Measurements from ENCODE around the gene UQCRC1. TPM values are rescaled to one million over a fixed set of nuclear protein-coding genes. Genes with fewer than 3 reads are reported as not detected.

The UQCRC1 gene
- 223 TPM for polyA plus RNA-seq (2013, experiment 1 of 2; ENCODE audit: insufficient read length)
- 230 TPM for polyA plus RNA-seq (2013, experiment 2 of 2; ENCODE audit: insufficient read length)

GRCh38 chr3:48609088-48610005 is at the start of gene UQCRC1:
Gene UQCRC1, minus strand, starts transcription at chr3:48609646. Its CDS starts 26 bp downstream, at chr3:48609620.
- peak; percentile 90 for DNase-seq

DNA sequence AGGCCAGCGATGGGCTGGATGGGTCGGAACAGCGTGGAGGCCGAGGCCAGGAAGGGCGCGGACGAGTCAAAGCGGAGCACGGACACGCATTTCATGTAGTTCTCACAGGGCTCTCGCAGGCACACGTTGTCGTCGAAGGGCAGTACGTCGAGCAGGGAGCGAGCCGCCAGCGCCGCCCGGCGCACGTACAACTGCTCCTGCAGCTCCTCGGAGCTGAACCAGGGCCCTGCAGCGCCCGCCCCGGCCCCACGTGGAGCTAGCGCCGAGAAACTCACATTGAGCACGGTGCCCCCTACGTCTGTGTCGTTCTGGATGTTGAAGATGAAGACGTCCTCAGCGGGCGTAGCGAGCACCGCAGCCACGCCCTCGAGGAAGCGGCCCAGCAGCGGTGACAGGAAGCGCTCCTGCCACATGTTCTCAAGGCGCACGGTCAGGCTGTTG is 47.4 kb upstream of the UQCRC1 start:
- DNase-seq, result no peak

DNA sequence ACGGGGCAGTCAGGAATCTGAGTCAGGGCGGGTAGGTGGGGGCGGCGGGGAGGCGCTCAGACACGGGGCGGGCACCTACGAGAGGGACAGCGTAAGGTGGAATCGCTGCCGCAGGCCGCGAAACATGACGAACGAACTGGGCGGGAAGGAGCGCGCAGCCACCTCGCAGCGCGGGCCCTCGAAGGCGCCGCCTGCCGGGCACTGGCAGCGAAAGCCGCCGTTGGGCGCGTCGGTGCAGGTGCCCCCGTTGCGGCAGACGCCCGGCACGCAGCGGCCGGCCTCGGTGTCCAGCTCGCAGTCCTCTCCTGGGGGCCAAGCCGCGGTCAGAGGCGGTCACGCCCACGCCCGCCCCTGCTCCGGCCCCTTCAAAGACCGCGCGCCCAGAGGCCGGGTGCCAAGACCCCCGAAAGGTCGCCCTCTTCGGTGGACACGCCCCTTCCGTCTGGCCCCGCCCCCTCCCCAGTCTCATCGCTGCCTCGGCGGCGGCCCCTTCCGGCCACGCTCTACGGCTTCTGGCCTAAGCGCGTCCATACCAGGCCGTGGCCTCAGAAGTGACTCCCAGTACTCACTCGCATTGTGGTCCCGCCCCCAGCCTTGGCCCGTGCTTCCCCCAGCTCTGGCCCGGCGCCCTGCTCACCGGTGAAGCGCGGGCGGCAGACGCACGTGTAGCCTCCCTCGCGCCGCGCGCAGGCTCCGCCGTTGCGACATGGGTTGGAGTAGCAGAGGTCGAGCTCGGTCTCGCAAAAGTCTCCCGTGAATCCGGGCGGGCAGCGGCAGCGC is 46.8 kb upstream of the UQCRC1 start:
- peak; percentile 48 for DNase-seq

- no peak for DNase-seq
Measured at GRCh38 chr3:48655606-48656005, 46.2 kb upstream of the UQCRC1 start.

GRCh38 chr3:48655063-48655462 is 45.6 kb upstream of the UQCRC1 start:
- DNase-seq, result no peak

DNA sequence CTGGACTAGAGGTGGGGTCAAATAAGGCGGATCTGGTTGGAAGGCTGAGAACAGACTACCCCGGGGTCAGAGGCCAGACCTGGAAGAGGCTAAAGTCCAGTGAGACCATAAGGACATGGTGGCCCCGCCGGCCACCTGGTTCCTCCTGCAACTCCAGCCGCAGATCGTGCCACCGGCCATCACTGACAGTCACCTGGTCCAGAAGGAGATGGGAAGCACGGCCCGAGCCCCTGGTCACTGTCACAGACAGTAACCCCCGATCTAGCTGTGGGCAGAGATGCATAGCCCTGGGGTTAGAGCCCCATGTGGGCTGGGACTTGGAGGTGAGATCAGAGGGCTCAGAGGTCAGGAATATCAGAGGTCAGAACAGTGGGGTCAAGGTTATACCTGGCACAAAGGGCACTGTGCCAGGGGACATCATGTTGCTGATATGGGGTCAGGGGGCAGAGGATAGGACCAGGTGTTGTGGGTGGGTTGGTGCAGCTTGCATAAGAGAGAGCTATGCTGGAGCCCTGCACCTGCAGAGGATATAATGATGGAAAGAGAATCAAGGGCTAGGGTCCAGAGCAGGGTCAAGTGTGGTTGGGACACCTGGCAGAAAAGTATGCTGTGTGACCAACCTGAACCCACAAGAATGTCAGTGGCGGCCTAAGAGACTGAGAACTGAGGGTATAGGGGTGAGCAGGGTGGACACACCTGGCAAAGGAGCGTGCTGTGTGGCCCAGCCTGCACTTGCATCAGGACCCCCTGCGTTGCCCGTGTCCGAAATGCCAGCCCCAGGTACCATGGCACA is 43.7 kb upstream of the UQCRC1 start:
- DNase-seq, result no peak

DNA sequence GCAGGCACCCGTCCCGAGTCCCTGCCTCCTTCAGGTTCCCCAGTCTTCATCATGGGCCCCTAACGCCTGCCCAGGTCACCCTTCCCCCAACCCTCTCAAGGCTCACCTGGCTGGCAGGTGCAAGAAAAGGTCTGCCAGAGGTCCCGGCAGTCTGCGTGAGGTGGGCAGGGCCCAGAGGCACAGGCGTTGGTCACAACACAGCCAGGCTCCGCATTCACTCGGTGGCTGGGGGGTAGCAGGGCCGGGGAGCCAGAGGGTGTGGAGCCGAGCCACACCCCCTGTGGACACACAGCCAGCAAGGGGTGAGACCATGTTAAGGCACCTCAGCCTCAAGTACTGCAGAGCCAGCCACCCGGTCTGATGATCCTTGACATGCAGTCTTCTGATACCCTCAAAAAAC is 42.3 kb upstream of the UQCRC1 start:
- no peak for DNase-seq

DNA sequence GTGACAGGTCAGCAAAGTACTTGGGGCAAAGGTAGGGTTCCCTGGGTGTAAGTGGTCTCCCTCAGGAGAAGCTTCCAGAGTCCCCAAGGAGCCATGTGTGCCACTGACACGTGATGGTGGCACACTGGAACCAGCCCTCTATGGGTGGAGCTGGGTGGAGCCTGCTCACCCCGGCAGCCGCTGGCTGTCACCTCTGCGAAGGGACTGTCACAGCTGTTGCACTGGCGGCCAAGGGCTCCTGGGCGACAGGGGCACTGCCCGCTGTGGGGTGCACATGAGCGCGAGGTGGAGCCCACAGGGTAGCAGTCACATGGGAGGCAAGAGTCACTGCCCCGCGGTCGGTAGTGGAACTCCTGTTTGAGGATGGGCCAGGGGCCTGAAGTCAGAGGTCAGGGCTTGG is 41.3 kb upstream of the UQCRC1 start:
- no peak for DNase-seq

- DNase-seq, result no peak
Measured at GRCh38 chr3:48648188-48648850, 38.9 kb upstream of the UQCRC1 start.

- no peak for DNase-seq
Measured at GRCh38 chr3:48647714-48648113, 38.3 kb upstream of the UQCRC1 start.

- no peak for DNase-seq
Measured at GRCh38 chr3:48644898-48645760, 35.7 kb upstream of the UQCRC1 start.

DNA sequence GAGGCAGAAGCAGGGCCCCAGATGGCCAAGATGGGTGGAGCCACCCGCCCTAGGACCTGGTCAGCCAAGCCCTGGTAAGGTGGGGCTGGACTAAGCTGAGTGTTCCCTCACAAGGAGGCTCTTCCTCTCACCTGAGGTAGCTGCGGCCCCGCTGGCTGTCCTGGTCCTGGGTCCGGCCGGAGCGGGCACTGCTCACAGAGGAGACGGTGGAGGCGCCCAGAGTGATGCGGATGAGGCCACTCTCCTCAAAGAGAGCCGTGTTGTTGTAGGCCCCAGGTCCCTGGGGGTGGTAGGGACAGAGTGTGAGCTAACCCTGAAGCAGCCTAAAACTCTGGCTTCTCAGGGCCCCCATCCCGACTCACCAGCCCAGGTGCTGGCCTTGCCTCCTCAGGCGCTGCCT is 33.2 kb upstream of the UQCRC1 start:
- DNase-seq, result no peak

GRCh38 chr3:48641396-48641795 is 31.9 kb upstream of the UQCRC1 start:
- no peak for DNase-seq

DNA sequence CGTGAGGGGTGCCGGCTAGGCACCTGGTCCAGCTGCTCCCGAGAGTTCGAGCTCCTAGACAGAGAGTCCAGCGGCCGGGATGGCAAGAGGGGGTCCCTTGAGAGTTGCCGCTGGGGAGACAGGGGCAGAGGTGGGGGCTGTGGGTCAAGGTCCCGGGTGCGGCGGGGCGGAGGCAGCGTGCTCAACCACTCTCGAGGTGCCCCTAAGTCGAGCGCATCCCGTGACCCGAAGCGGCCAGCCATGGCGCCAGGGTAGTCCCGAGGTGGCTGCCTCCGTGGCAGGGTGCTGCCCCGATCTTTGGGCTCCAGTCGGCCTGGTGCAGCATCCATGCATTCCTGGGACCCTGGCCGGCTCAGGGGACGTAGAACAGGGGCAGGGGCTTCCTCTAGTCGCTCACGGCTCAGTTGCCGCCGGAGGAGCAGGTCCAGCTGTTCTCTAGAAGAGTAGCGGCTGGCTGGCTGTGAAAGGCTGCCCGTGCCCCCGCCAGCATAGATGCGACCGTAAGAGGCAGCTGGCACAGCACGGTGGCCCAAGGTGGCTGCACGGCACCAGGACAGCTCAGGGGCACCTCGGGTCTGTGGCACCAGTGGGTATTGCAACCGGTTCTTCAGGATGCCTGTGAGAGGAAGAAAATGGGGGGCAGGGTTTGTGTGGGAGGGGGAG is 30.6 kb upstream of the UQCRC1 start:
- no peak for DNase-seq

- DNase-seq, result no peak
Measured at GRCh38 chr3:48637305-48637704, 27.9 kb upstream of the UQCRC1 start.

- DNase-seq, result no peak
Measured at GRCh38 chr3:48636149-48636655, 26.8 kb upstream of the UQCRC1 start.

DNA sequence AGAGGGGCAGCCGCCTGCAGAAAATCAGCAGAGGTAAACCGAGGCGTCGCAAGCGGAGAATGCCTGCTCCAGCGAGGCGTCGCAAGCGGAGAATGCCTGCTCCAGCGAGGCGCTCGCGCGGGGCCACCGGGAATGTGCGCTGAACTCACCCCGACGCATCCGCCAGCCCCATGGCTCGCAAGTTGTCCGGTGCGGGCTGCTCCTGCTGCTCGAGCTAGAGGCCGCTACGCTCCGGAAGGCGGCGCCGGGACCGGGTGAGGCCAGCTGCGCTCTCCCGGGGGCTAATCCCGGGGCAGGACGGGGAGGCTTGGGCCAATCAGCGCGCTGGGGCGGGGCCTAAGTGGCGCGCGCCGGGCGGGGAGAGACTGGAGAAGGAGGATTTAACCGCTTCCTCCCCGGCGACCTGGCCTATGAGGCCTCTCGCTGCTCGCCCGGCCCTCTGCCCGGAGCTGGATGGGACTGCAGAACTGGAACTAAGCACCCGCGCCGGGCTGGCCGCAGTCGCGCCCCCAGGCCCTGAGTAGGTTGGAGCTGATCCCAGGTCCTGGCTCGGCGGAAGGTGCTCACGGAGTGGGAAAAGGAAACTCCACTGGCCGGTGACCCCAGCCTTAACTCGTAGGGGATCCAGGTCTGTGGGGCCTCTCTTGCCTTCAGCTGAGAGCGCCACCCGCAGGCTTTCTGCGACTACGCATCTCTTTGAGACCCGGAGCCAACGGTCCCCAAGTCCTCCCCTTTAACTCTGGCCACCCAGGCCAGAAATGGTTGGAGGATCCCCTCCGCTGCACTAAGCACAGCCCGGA is 26.0 kb upstream of the UQCRC1 start, which contains the start of gene SLC26A6:
Gene SLC26A6 (minus strand): TSS at position 240 of the 800 bp plus-strand sequence. CDS start 68 bp downstream, at position 172.
- DNase-seq, result peak; percentile 95

- DNase-seq, result peak; percentile 57
Measured at GRCh38 chr3:48634661-48635221, 25.3 kb upstream of the UQCRC1 start.

DNA sequence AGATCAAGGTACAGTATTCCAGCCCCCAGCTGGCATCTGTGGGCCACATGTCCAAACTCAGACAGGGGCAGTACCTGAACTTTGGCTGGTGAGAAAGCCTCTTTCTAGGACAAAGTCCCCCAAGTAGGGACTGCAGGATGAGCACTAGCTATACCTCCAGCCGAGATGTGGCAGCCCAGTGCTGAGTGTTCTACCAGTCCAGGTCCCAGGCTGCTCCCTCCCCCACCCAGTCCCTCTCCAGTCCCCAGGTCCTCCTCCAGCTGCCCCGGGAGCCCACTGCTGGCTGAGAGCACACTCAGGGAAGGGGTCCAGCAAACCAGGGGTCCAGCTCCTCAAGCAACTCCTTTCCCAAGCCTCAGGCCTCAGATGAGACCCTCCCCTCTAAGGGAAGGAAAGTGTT is 24.3 kb upstream of the UQCRC1 start:
- DNase-seq, result no peak
